ENCODE results near the gene S100A7A.

DNA sequence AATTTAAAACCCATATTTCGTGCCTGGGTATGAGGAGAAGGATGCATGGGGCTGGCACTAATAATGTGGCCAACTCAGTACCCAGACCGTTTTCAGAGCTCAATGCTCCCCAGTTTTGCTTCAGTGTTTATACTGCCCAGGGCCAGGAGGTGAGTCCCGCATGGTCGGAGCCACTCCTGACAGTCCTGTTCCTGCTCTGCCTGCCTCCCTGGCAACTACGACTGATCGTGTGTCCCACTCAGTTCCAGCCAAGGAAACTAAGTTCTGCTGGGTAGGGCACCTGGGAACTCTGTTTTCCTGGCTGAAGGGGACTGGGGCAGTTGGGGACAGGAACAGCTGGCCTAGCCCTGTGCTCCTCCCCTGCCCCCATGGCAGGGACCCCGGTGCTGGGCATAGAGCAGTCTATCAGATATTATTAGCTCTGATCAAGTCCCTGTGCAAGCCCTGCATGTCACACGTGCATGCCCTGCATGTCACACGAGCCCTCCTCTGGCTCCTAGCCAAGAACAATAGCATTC is 25.0 kb downstream of the S100A7A start:
- TF ChIP-seq, protein P1, sequence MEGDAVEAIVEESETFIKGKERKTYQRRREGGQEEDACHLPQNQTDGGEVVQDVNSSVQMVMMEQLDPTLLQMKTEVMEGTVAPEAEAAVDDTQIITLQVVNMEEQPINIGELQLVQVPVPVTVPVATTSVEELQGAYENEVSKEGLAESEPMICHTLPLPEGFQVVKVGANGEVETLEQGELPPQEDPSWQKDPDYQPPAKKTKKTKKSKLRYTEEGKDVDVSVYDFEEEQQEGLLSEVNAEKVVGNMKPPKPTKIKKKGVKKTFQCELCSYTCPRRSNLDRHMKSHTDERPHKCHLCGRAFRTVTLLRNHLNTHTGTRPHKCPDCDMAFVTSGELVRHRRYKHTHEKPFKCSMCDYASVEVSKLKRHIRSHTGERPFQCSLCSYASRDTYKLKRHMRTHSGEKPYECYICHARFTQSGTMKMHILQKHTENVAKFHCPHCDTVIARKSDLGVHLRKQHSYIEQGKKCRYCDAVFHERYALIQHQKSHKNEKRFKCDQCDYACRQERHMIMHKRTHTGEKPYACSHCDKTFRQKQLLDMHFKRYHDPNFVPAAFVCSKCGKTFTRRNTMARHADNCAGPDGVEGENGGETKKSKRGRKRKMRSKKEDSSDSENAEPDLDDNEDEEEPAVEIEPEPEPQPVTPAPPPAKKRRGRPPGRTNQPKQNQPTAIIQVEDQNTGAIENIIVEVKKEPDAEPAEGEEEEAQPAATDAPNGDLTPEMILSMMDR (IDR thresholded peaks at IDR 0.05; ENCODE audit: low read length) = no peak
- no peak for TF ChIP-seq EZH2 (IDR thresholded peaks at IDR 0.05; ENCODE audit: borderline replicate concordance, low read length)
